CD4-positive, alpha-beta T cell treated with Interleukin-15 for 1 hour (primary cell): ENCODE results near the gene DNAL4.
"Not testable (repeated sequence)": the region's sequence is repeated elsewhere in the genome, so short reads cannot be mapped to it uniquely, and the experiment has no call there.

Experiments
- DNase-seq: peaks from one replicate; pipeline ENCODE4 v3.0.0-alpha.2; 2020

DNAL4 gene

GRCh38 chr22:38826801-38827200, 32.9 kb upstream of the DNAL4 start:
- no peak for DNase-seq

DNA sequence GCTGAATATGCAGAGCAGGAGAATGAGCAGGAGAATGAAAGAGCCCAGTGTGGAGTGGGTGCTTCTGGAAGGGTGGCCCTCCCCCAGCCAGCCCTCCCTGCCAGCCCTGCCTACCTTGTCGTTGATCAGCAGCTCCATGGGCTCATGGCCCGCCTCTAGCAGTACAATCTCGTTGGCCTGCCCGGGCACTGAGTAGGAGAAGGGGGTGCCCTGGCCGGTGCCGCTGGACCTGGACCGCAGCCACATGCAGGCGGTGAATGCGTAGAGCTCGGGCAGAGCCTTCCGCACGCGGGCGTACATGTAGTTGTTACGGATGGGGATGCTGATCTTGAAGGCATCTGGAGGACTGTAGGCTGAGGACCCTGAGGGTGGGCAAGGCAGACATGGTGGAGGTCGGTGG, 32.4 kb upstream of the DNAL4 start:
- DNase-seq = no peak

DNA sequence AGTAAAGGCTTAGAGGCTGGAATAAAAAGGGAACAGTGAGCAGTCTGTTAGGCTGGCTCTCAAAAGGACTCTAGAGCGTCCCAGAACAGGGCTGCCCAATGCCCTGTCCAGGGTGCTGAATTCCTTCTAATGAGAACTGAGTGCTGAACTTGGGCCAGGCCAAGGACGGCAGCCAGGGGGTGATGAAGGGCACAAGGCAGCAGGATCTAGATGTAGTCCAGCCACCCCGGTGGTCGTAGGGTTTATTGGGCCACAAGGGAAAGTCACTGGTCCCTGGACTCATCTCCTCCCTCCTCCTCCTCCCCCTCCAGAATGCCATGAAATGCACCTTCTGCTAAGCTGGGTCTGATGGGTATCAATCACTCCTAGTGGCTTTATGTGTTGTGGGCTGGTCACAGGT, 30.6 kb upstream of the DNAL4 start:
- no peak for DNase-seq

GRCh38 chr22:38823637-38824036, 29.7 kb upstream of the DNAL4 start:
- DNase-seq = no peak

GRCh38 chr22:38823076-38823475, 29.1 kb upstream of the DNAL4 start:
- no peak for DNase-seq

- no peak for DNase-seq
Measured at GRCh38 chr22:38820020-38820419, 26.1 kb upstream of the DNAL4 start.

- no peak for DNase-seq
Measured at GRCh38 chr22:38819387-38819940, 25.5 kb upstream of the DNAL4 start.

- DNase-seq = no peak
Measured at GRCh38 chr22:38817196-38817595, 23.3 kb upstream of the DNAL4 start.

DNA sequence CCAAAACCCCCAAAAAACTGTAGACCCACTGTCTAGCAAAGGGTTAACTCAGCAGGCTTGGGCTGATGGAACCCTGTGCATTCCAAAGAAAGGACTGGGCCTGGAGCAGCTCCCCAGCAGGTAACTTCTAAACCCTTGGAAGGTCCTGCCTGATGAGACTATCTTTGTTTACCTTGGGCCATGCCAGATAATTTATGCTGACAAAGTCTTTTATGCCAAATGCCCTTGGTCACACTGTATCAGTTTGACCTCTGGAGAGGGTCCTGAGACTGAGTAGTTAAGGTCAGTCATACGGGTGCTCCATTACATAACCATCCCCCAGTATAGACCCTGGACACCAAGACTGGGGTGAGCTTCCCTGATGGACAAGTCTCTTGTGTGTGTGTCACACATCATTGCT, 21.9 kb upstream of the DNAL4 start:
- no peak for DNase-seq

DNA sequence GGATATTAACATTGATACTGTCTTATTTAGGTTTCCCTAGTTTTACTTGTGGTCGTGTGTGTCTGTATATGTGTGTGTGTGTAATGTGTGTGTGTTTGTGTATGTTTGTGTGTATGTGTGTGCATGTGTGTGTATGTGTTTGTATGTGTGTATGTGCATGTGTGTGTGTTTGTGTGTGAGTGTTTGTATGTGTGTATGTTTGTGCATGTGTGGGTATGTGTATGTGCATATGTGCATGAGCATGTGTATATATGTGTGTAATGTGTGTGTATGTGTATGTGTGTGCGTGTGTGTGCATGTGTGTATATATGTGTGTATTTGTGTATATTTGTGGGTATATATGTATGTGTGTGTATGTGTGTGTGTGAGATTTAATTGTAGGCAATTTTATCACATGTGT, 17.3 kb upstream of the DNAL4 start:
- DNase-seq = no peak

GRCh38 chr22:38805041-38805593, 11.2 kb upstream of the DNAL4 start:
- not testable (repeated sequence) for DNase-seq

GRCh38 chr22:38802671-38803121, 8.8 kb upstream of the DNAL4 start:
- DNase-seq = no peak

DNA sequence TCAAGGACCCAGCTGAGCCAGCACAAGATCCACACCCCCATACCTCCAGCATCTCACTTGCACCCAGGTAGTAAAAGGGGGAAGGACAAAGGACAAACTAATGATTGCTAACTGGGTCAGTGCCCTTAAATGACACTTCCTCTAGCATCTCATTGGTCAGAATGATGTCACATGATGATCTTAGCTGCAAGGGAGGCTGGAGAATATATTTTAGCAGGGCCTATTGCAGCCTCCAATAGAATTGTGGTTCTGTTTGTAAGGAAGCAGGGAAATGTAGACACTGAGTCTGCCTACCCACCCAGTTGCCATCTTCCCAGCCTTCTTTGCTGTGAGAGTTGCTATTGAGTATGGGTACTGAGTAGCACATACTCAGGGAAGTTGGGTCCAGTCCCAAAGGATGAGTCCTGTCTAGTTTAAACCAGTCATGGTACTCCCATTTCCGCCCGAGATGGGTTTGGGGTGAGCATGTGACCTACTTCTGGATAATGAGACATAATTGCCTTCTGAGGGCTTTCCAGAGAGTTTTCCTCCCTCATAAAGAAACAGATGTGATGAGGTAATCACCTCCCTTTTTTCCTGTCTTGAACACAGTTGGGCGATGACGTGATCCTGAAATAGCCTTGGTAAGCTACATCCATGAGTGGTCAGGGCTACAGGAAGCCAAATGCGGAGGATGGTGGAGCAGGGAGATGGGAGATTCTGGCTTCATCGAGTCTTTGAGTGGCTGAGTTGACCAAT, 5.5 kb upstream of the DNAL4 start:
- DNase-seq = no peak

DNA sequence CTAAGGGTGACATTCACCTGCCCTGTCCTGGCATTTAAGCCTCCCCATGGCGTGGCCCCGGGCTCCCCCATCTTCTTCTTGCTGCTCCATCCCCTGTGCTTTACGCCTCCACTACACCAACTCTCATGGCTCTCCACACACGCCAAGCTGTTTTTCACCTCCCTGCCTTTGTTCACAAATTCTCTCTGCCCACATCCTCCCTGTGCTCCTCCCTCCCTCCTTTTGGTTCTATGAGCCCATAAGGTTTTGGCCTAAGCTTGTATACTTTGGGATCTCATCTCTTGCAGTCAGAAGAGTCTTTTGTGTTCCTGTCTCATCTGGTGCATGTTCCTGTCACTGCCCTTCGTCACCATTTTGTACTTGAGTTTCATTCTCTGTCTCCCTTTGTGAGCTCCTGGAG, 4.6 kb upstream of the DNAL4 start:
- DNase-seq = no peak

GRCh38 chr22:38796262-38796957, 2.5 kb upstream of the DNAL4 start:
- DNase-seq = no peak

DNA sequence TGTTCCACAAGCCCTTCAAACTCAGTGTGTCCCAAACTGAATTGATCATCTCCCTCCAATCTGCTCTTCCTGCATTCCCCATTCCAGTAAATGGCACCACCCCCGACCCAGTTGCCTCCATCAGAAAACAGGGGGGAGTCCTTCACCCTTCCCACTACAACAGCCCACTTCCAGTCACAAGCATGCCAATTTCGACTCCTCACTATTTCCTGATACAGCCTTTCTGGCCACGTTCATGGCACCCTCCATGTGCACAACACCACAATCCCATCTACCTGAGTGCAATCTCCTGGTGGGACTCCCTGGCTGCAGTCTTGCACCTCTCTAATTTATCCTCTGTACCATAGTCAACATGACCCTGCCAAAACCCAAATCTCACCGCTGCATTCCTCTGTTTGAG, 1.6 kb upstream of the DNAL4 start:
- no peak for DNase-seq

GRCh38 chr22:38793317-38793716, 626 bp downstream of the DNAL4 start:
- no peak for DNase-seq

DNA sequence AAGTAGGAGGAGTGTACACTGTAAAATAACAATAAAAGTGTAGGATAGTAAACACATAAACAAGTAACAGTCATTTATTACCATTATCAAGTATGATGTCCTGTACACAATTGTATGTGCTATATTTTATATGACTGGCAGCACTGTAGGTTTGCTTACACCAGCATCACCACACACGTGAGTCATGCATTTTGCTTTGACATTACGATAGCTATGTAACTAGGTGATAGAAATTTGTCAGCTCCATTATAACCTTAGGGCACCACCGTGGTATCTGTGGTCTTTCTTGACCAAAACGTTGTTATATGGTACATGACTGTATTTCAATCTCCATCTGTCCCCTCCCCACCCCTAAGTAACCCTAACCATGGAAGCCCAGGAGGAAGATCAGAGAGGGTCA, 1.1 kb downstream of the DNAL4 start:
- no peak for DNase-seq

GRCh38 chr22:38789606-38790005, 4.3 kb downstream of the DNAL4 start:
- no peak for DNase-seq

GRCh38 chr22:38788846-38789245, 5.1 kb downstream of the DNAL4 start:
- DNase-seq = no peak

- no peak for DNase-seq
Measured at GRCh38 chr22:38788021-38788816, 5.7 kb downstream of the DNAL4 start.

DNA sequence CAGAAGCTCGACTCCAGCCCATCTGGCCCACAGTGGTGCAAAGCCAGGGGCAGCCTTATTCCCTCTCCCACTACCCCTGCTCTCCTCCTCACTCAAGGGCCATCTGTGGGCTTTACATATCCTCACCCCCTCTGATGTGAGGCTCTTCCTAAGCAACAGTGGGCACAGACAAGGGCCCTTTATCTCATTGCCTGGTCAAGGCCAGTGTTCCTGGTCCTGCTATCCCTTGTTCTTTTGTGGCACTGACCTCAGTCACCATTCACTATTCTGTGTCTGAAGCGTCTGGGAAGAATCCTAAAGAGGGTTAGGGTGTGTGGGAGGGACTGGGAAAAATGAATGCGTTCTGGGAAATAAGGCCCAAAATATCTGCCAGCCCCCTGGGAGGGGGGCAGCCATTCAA, 7.3 kb downstream of the DNAL4 start:
- no peak for DNase-seq

DNA sequence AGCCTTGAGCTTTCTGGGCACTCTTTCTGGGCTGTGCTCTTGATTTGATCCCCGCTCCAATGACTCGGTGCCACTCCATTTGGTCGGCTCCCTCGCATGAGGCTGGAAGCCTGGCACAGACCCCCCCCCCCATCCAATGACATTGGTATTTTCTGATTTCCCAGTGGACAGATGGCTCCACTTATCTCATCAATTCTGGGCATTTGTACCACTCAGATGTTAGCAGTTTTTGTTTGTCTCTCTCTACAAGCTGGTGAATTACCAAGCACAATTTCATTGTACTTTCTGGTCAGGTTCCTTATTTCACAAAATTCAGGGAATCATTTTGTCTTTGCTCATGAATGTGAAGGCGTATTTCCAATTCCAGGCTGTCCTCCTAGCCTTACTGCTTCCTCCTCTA, 9.1 kb downstream of the DNAL4 start:
- no peak for DNase-seq
